NCI-H226 (cell line): ENCODE data around the gene MRI1.
"Not testable (repeated sequence)": the region's sequence is repeated elsewhere in the genome, so short reads cannot be mapped to it uniquely, and the experiment has no call there.

Experiments
- DNase-seq: peaks from one replicate; pipeline ENCODE4 v3.0.0-alpha.2; 2015

MRI1 gene

GRCh38 chr19:13762635-13763235 lies 1.6 kb upstream of the MRI1 start:
- DNase-seq = no peak

- DNase-seq = no peak
Measured at GRCh38 chr19:13763265-13763664, 1.1 kb upstream of the MRI1 start.

GRCh38 chr19:13764821-13765394 lies 586 bp downstream of the MRI1 start:
- DNase-seq = no peak

- no peak for DNase-seq
Measured at GRCh38 chr19:13765395-13766094, 1.2 kb downstream of the MRI1 start.

- no peak for DNase-seq
Measured at GRCh38 chr19:13766095-13766481, 1.8 kb downstream of the MRI1 start.

- DNase-seq = no peak
Measured at GRCh38 chr19:13768510-13768909, 4.2 kb downstream of the MRI1 start.

GRCh38 chr19:13770013-13770635 lies 5.8 kb downstream of the MRI1 start:
- DNase-seq = no peak

- peak; percentile 89 for DNase-seq
Measured at GRCh38 chr19:13774217-13775191, 10.2 kb downstream of the MRI1 start, which contains the start of gene C19orf53. Gene C19orf53 (plus strand): TSS chr19:13774456. CDS start chr19:13774478, 22 bp downstream.

- no peak for DNase-seq
Measured at GRCh38 chr19:13778398-13778797, 14.1 kb downstream of the MRI1 start.

- no peak for DNase-seq
Measured at GRCh38 chr19:13778847-13779246, 14.5 kb downstream of the MRI1 start.

- not testable (repeated sequence) for DNase-seq
Measured at GRCh38 chr19:13779794-13780193, 15.5 kb downstream of the MRI1 start.

- DNase-seq = peak; percentile 78
Measured at GRCh38 chr19:13781547-13781946, 17.2 kb downstream of the MRI1 start.

- DNase-seq = peak; percentile 44
Measured at GRCh38 chr19:13782537-13782936, 18.2 kb downstream of the MRI1 start.

- DNase-seq = no peak
Measured at GRCh38 chr19:13783565-13784500, 19.5 kb downstream of the MRI1 start.

GRCh38 chr19:13784731-13785452 lies 20.6 kb downstream of the MRI1 start:
- peak; percentile 9 for DNase-seq

GRCh38 chr19:13788991-13789390 lies 24.7 kb downstream of the MRI1 start:
- DNase-seq = no peak

GRCh38 chr19:13790354-13790753 lies 26.0 kb downstream of the MRI1 start:
- no peak for DNase-seq

- not testable (repeated sequence) for DNase-seq
Measured at GRCh38 chr19:13793317-13793716, 29.0 kb downstream of the MRI1 start.

GRCh38 chr19:13794398-13794756 lies 30.1 kb downstream of the MRI1 start:
- DNase-seq = peak; percentile 56

GRCh38 chr19:13794757-13795589 lies 30.7 kb downstream of the MRI1 start, which contains the start of gene ZSWIM4:
Gene ZSWIM4 (plus strand): TSS chr19:13795443. CDS start chr19:13795649, 206 bp downstream.
- peak; percentile 99 for DNase-seq
